Left lung (tissue), 10 donors: ENCODE measurements around the gene WWC2. TPM values are rescaled to one million over a fixed set of nuclear protein-coding genes. Genes with fewer than 3 reads are reported as not detected.
A peak's percentile ranks its signal among the peaks of the same experiment; 100 is the strongest.

ENCODE experiments used
- ATAC-seq: fragments of 200-7000 bp; cut with Tn5 transposase; one replicate; pipeline ENCODE4 v1.9.1; 2020; ENCODE audit warnings: moderate library complexity
- DNase-seq, 4 donors: peaks; one replicate each; pipeline ENCODE4 v3.0.0-alpha.2; 2013 to 2020
- H3K27ac ChIP-seq, 2 donors: fragments of 200-600 bp; sonication (generic) in 1 of 2; one replicate each; pipeline versions ENCODE4 v1.5.0 to v1.8.0; 2020 to 2021
- H3K27me3 ChIP-seq, 2 donors: fragments of 200-600 bp; sonication (generic) in 1 of 2; one replicate each; pipeline versions ENCODE4 v1.5.0 to v1.8.0; 2020 to 2021
- H3K36me3 ChIP-seq, 2 donors: fragments of 200-600 bp; sonication (generic) in 1 of 2; one replicate each; pipeline versions ENCODE4 v1.5.0 to v1.8.0; 2020 to 2021
- H3K4me1 ChIP-seq, 2 donors: fragments of 200-600 bp; one replicate each; pipeline ENCODE4 v1.8.0; 2021
- H3K4me3 ChIP-seq, 2 donors: fragments of 200-600 bp; sonication (generic) in 1 of 2; one replicate each; pipeline versions ENCODE4 v1.5.0 to v1.8.0; 2020 to 2021; ENCODE audit warnings: mild to moderate bottlenecking in 1 of 2
- H3K9me3 ChIP-seq, 2 donors: fragments of 200-600 bp; sonication (generic) in 1 of 2; one replicate each; pipeline versions ENCODE4 v1.5.0 to v1.8.0; 2020 to 2021
- intact Hi-C, 2 donors: fragments of 100-400 bp; cut with DNase I; formaldehyde crosslinking; loops; one replicate each; pipeline versions ENCODE4 v1.11.2 to v1.14.2; 2022
- polyA plus RNA-seq, 6 donors: library from polyadenylated mRNA; unstranded; fragments of 120-200 nt; gene quantifications; one replicate each; pipeline ENCODE4 v1.2.1, GENCODE V29; 2013; ENCODE audit not compliant: insufficient read length in 6 of 6
- total RNA-seq, 2 donors: library from RNA; stranded (reverse); fragmentation: NEBNext Ultra II Directional; extraction: Animal tissue kit (Norgen Biotek cat#: 25700); gene quantifications; one replicate each; pipeline ENCODE4 v1.2.1, GENCODE V29; 2021
- TF ChIP-seq, protein P1 (sequence below), 2 donors: fragments of 200-600 bp; sonication (generic) in 1 of 2; IDR thresholded peaks; one replicate each; pipeline versions ENCODE4 v1.5.0 to v1.8.0; 2021; ENCODE audit warnings: antibody characterized with exemption in 2 of 2
- donor health status: DM: no; HTN: yes; CAD: no.
- donor health status: DM: no; HTN: no; CAD: no.

The WWC2 gene
- total and polyA plus RNA-seq, 8 donors: 39.6 to 96.9 (median 52.3) TPM

DNA sequence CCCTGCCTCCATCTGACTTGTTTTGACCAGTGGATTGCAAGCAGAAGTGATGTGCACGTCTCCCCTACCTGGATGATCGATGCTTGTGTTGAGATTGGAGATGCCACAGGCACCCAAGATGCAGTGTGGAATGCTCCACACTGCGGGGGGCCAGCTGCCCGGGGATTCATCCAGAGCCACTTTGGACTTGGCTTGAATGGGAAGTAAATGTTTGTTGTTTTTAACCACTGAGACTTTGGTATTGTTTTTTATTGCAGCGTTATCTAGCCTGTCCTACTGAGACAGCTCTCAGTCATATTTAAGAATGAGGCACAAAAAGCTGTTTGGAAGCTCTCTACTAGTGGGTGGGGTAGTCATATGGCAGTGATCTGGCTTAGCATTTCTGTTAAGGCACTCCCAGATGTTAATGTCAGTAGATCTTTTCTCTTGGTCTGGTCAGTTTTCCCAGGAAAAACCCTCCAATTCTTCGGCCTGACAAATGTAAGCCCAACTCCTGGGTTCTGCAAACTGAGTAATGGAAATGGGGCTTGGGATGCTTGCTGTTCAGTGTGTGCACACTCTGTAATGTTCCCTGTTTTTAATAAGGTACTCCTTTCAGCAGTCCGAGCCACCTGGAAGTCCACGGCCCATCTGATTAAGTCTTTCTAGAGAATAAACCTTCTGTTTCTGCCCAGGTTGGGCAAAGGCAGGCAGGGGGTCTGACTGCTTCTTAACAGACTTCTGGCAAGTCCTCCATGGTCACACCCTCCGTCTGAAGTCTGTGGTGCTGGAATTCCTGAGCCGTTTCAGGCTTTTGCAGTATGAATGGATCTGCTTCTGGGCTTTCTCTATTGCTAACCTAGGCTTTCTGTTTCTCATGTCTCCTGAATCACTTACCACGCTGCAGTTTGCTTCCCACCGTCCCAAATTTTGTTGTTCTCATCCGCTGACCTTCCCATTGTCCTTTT lies 74.8 kb downstream of the WWC2 start:
- Histone ChIP-seq H3K9me3 (no peaks in the 10 kb centered on the region), H3K36me3 (no peaks in the 10 kb centered on the region), H3K27me3 (no peaks in the 10 kb centered on the region), H3K27ac (no peak overlapping the region), H3K4me1 (peaks cover 0 to 23% of the 10 kb centered on the region in 2 donors), H3K4me3 (no peak overlapping the region)
- intact Hi-C loops: no loop called here
- DNase-seq: no peak
- TF ChIP-seq, protein P1, sequence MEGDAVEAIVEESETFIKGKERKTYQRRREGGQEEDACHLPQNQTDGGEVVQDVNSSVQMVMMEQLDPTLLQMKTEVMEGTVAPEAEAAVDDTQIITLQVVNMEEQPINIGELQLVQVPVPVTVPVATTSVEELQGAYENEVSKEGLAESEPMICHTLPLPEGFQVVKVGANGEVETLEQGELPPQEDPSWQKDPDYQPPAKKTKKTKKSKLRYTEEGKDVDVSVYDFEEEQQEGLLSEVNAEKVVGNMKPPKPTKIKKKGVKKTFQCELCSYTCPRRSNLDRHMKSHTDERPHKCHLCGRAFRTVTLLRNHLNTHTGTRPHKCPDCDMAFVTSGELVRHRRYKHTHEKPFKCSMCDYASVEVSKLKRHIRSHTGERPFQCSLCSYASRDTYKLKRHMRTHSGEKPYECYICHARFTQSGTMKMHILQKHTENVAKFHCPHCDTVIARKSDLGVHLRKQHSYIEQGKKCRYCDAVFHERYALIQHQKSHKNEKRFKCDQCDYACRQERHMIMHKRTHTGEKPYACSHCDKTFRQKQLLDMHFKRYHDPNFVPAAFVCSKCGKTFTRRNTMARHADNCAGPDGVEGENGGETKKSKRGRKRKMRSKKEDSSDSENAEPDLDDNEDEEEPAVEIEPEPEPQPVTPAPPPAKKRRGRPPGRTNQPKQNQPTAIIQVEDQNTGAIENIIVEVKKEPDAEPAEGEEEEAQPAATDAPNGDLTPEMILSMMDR (IDR thresholded peaks at IDR 0.05): no peak
- ATAC-seq: peak; percentile 60

DNA sequence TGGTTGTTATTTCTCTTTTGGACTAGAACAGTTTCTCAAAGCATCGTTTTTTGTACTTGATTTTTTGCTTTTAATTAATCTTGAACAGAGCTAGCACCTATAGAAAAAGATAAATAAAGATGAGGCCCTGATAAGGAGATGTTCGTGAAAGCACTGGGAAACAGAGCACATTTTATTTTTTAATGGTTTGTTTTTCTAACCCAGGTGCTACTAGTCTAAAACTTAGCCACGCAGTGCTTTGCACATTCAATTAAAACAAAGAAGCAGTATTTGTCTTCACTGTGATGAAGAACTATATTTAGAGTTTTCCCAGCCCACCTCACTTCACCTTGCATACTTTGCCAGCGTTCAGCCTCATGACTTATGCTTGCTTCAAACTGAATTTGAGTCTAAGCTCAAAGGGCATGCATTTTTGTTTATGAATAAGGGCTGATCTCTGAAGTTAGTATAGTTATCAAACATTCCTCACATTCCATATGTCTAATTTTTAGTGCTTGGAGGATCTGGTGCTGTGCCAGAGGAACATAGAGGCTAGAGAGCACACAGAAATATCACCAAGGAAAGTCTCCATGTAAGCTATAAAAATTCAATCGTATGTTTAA lies 76.7 kb downstream of the WWC2 start:
- no peak overlapping the region for H3K4me3 ChIP-seq
- TF ChIP-seq, protein P1 (IDR thresholded peaks at IDR 0.05): no peak
- no peaks in the 10 kb centered on the region for H3K36me3 ChIP-seq
- no peaks in the 10 kb centered on the region for H3K27me3 ChIP-seq
- H3K9me3 ChIP-seq: no peaks in the 10 kb centered on the region
- H3K4me1 ChIP-seq: peaks cover 0 to 23% of the 10 kb centered on the region in 2 donors
- peak; percentile 31 for ATAC-seq
- H3K27ac ChIP-seq: no peak overlapping the region
- intact Hi-C loops: no loop called here
- DNase-seq: no peak

DNA sequence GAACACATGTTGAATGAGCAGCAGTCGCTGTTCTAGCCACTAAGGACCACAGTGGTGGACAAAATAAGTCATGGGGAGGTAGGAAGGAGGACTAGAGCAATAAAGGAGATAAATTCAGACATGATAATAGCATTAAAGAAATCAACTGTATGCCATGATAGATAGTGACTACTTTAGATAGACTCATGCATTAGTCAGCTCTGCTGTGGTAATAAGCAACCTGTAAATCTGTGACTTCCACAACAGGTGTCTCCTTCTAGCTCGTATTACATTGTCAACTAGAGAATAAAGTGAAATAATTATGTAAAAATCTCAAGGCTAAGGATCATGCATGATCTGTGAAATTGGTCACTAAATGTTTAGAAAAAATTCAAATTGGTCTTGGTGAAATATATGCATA lies 77.9 kb downstream of the WWC2 start:
- no peaks in the 10 kb centered on the region for H3K27me3 ChIP-seq

DNA sequence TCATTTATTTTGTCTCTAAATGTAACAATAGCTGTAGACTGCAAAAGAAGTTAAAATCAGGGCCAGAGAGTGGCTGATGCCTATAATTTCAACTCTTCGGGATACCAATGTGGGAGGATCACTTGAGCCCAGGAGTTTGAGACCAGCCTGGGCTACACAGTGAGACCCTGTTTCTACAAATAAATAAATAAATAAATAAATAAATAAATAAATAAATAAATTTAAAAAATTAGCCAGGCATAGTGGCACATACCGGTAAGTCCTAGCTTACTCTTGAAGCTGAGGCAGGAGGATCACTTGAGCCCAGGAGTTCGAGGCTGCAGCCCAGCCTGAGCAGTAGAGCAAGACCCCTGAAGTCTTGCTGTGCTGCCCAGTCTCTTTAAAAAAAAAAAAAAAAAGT lies 79.1 kb downstream of the WWC2 start:
- TF ChIP-seq, protein P1 (IDR thresholded peaks at IDR 0.05): no peak
- no peak overlapping the region for H3K27ac ChIP-seq
- H3K4me1 ChIP-seq: peaks cover 0 to 17% of the 10 kb centered on the region in 2 donors
- H3K27me3 ChIP-seq: no peaks in the 10 kb centered on the region
- no peaks in the 10 kb centered on the region for H3K36me3 ChIP-seq
- no peak overlapping the region for H3K4me3 ChIP-seq
- DNase-seq: no peak
- ATAC-seq: no peak
- no peaks in the 10 kb centered on the region for H3K9me3 ChIP-seq
- intact Hi-C loops: no loop called here

More for the DNA sequence above, 77.9 kb downstream of the WWC2 start:
- DNase-seq (no peak), ATAC-seq (no peak)
- no peak overlapping the region for H3K4me3 ChIP-seq
- H3K27ac ChIP-seq: no peak overlapping the region
- H3K4me1 ChIP-seq: peaks cover 0 to 17% of the 10 kb centered on the region in 2 donors
- TF ChIP-seq, protein P1 (IDR thresholded peaks at IDR 0.05): no peak
- H3K9me3 ChIP-seq: no peaks in the 10 kb centered on the region
- H3K36me3 ChIP-seq: no peaks in the 10 kb centered on the region
- intact Hi-C loops: no loop called here

DNA sequence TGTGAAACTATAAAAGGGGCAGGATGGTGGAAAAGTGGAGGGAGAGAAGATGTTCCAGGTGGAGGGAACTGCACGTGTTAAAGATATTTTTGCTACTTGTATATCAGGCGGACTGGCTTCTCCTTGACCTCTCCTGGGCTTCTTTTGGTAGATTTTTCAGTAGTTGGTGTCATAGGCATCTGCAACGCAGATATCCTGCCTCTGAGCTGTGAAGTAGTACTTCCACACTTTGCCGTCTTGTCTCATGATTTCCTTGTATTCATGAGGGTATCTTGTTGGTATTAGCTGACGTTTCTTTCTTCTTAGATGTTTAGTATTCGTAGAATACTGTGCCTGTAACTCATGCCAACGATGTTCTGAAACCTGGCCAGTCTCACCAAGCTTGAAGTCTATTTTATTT lies 81.0 kb downstream of the WWC2 start:
- ATAC-seq: no peak
- TF ChIP-seq, protein P1 (IDR thresholded peaks at IDR 0.05): no peak
- peaks cover 3 to 11% of the 10 kb centered on the region in 2 donors for H3K4me1 ChIP-seq
- no peaks in the 10 kb centered on the region for H3K36me3 ChIP-seq
- H3K4me3 ChIP-seq: no peak overlapping the region
- no peak overlapping the region for H3K27ac ChIP-seq
- no peaks in the 10 kb centered on the region for H3K9me3 ChIP-seq
- H3K27me3 ChIP-seq: no peaks in the 10 kb centered on the region
- no peak for DNase-seq
- intact Hi-C loops: no loop called here
